GOT3 (cell line): ENCODE results near the gene METTL6.
A peak's percentile ranks its signal among the peaks of the same experiment; 100 is the strongest.
"Not testable (repeated sequence)": the region's sequence is repeated elsewhere in the genome, so short reads cannot be mapped to it uniquely, and the experiment has no call there.

Source experiments
- DNase-seq: peaks from one replicate; lab custom pipeline; 2025; ENCODE audit warnings: mixed read lengths; lab: John Stamatoyannopoulos, UW

The METTL6 gene

GRCh38 chr3:15403495-15403894 is 23.8 kb downstream of the METTL6 start:
- DNase-seq: no peak

- no peak for DNase-seq
Measured at GRCh38 chr3:15401936-15402335, 25.4 kb downstream of the METTL6 start.

- no peak for DNase-seq
Measured at GRCh38 chr3:15399970-15400369, 27.4 kb downstream of the METTL6 start.

DNA sequence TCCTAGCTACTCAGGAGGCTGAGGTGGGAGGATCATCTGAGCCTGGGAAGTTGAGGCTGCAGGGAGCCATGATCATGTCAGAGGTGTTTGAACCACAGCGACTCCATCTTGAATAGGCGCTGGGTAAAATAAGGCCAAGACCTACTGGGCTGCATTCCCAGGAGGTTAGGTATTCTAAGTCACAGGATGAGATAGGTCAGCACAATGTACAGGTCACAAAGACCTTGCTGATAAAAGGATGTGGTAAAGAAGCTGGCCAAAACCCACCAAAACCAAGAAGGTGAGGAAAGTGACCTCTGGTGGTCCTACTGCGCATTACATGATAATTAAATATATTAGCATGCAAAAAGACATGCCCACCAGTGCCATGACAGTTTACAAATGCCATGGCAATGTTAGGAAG is 28.6 kb downstream of the METTL6 start:
- not testable (repeated sequence) for DNase-seq

- DNase-seq: not testable (repeated sequence)
Measured at GRCh38 chr3:15393252-15393651, 34.1 kb downstream of the METTL6 start.

DNA sequence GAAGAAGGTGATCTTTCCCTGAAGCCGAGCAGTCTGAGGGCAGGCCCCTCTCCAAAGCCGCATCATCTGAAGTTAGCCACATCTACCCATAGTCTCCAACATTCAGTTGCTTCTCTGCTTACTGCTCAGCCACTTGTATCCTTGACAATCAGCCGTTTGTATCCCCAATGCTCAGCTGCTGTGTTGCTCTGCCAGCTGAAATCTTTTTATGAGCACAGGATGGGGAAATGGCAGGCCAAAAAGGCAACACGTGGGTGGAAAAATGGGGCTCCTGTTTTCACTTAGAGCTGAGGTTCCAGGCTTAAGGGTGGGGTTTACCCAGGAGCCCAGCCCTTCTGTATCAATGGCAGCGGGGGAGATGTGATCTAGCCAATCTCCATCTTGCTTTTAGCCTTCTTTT is 36.3 kb downstream of the METTL6 start:
- no peak for DNase-seq

DNA sequence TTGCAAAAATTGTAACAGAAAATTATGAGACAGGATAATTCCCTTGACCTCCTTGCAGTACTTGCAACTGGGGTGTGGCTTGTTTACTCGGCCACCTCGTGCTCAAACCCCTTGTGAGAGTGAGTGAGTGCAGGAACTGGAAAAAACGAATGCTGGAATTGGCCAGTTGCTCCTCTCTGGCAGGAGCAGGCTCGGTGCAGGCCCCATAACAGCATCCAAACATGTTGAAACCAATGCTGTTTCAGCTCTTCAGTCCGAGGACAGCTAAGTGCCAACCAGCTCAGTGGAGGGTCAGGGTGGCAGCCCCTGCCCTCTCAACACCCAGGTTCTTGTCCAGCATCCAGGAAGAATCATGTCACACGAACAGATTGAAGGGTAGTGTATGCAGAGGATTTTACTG is 36.9 kb downstream of the METTL6 start:
- no peak for DNase-seq

- DNase-seq: not testable (repeated sequence)
Measured at GRCh38 chr3:15388335-15388734, 39.0 kb downstream of the METTL6 start.

DNA sequence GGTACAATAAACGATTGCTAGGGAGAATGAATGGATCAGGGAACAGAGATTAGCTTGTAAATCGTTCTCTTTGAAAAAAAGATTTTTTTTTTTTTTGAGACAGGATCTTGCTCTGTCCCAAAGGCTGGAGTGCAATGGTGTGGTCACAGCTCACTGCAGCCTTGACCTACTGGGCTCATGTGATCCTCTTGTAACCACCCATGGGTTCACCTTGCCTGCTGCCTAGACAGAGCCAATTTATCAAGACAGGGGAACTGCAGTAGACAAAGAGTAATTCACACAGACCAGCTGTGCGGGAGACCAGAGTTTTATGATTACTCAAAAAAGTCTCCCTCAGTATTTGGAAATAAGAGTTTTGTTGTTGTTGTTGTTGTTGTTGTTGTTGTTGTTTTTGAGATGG is 39.6 kb downstream of the METTL6 start:
- no peak for DNase-seq

DNA sequence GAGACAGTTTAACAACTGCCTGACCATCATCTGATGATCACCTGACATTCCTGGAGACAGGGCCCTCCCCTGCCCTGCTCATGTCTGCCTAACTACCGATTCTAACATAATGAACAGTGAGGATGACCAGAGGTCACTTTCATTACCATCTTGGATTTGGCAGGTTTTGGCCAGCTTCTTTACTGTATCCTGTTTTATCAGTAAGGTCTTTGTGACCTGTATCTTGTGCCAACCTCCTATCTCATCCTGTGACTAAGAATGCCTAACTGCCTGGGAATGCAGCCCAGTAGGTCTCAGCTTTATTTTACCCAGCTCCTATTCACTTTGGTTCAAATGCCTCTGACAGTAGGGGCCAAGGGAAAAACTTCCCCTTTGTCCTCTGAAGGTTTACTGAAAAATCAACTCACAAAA is 40.2 kb downstream of the METTL6 start:
- no peak for DNase-seq

- DNase-seq: not testable (repeated sequence)
Measured at GRCh38 chr3:15386654-15386955, 40.7 kb downstream of the METTL6 start.

DNA sequence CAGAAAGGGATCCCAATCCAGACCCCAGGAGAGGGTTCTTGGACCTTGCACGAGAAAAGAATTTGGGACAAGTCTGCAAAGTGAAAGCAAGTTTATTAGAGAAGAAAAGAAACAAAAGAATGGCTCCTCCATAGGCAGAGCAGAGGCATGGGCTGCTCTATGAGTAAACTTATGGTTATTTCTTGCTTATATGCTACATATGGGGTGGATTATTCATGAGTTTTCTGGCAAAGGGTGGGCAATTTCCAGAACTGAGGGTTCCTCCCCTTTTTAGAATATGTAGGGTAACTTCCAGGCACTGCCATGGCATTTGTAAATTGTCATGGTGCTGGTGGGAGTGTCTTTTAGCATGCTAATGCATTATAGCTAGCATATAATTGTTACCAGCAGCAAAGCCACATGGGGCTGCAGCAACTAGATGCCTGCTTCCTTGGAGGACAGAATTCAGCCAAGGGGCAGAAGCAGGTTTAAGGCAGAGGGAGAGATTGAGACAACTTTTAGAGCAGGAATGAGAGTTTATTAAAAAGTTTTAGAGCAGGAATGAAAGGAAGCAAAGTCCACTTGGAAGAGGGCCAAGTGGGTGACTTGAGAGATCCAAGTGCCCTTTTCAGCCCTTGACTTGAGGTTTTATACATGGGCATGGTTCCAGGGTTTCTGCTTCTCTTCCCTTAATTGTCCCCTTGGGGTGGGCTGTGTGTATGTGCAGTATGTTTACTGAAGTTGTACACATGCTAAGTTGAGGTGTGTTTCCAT is 41.3 kb downstream of the METTL6 start:
- no peak for DNase-seq

DNA sequence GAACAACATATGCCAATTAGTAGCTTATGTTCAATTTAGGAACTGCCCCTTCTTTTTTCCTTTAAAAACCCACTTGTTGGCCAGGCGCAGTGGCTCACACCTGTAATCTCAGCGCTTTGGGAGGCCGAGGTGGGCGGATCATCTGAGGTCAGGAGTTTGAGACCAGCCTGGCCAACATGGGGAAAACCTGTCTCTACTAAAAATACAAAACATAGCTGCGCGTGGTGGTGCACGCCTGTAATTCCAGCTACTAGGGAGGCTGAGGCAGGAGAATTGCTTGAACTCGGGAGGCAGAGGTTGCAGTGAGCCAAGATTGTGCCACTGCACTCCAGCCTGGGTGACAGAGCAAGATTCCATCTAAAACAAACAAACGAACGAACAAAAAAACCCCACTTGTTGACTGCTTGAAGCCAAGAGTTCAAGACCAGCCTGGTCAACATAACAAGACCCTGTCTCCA is 42.1 kb downstream of the METTL6 start:
- not testable (repeated sequence) for DNase-seq

- no peak for DNase-seq
Measured at GRCh38 chr3:15384510-15385237, 42.7 kb downstream of the METTL6 start.

DNA sequence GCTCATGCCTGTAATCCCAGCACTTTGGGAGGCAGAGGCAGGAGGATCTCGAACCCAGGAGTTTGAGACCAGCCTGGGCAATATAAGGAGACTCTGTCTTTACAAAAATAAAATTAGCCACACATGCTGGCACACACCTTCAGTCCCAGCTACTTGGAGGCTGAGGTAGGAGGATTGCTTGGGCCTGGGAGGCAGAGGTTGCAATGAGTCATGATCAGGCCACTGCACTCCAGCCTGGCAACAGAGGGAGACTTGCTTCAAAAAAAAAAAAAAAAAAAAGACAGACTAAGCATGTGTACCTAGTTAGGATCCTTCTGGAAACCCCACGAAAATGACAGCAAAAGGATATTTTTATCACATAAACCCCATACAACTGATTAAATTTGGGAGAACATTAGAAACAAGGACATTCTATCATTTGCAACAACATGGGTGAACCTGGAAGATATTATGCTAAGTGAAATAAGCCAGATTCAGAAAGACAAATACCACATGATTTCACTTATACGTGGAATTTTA is 44.9 kb downstream of the METTL6 start:
- DNase-seq: no peak

- no peak for DNase-seq
Measured at GRCh38 chr3:15380980-15381890, 46.1 kb downstream of the METTL6 start.

DNA sequence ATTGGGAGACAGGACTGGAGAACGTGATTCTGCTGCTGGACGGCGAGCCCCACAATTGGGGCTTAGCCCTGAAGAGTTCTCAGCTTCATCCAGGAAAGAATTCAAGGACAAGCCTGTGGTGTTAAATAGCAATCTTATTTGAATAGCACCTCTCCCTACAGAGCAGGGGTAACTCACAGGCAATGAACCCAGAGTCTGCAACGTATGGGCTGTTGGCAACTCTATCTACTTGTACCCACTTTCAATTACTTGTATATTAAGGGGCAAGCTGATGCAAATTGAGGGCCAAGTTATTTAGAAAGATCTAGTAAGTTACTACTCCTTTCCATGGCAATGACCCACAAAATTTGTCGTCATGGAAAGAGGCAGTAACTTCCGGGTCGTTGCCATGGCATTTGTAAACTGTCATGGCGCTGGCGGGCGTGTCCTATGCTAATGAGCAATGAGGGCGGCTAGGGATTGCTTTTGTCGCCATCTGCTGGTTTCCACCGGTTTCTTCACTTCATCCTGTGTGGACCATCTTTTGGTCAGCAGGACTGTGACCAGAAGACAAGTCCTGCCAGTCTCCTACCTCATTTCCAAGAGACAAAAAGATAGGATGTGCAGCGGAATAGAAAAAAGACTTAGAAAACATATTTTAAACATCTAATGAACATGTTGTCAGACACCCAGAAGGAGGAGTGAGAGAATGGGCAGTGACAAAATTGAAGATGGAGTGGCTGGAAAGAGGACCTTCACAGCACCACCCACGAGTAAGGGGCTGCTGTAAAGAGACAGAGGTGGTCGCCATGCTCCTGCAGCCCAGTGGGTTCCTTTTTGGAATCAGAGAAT is 49.2 kb downstream of the METTL6 start:
- peak; percentile 73 for DNase-seq

DNA sequence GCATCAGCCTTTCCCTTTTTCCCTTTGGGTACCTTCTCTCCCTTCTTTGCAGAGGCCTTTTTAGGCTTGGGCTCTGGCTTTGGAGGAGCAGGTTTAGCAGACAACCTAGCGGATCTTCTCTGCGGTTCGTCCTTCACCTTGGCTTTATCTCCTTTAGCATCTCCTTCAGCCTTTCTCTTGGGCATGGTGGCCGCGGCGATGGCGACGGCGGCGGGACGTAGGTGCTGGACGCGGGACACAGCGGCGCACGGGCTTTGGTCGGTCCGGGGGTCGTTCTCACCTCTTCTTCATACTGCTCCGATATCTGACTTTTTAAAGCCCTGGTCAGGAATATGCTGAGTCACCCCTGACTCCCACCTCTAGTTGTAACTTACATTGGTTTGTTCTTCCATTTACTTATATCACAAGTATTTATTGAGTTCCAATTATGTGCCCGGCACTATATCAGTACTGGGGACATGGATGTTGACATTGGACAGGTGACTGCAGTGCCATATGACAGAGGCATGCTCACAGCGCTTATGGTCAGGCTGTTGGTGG is 51.8 kb downstream of the METTL6 start:
- no peak for DNase-seq

- no peak for DNase-seq
Measured at GRCh38 chr3:15372918-15373317, 54.4 kb downstream of the METTL6 start.

- no peak for DNase-seq
Measured at GRCh38 chr3:15368561-15369135, 58.7 kb downstream of the METTL6 start.

DNA sequence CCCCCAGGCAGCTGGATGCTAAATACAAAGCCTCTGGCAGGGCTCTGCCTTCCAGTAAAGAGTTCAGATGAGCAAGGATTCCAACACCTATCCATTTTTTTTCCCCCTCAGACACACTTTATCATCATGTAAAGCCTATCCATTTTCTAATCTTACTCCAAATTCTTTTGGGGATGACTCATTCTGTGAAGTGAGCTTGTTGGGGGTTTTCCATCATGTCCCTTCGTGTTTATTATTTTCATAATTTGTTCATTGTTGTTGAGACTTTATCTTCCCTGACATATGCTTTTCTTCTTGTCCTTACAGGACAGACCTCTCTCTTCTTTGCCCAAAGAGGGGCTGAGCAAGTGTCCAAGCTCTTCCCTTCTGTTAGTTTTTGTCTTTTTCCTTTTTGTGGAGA is 60.3 kb downstream of the METTL6 start:
- no peak for DNase-seq
